Sciatic nerve (tissue), 2 donors: ENCODE results near the gene PPP3R2. TPM values are rescaled to one million over a fixed set of nuclear protein-coding genes. Genes with fewer than 3 reads are reported as not detected.
A peak's percentile ranks its signal among the peaks of the same experiment; 100 is the strongest.

ENCODE experiments used
- ATAC-seq: fragments of 200-7000 bp; cut with Tn5 transposase; one replicate; pipeline ENCODE4 v1.9.1; 2020; ENCODE audit warnings: mild to moderate bottlenecking, moderate library complexity
- DNase-seq: peaks from one replicate; pipeline ENCODE4 v3.0.0-alpha.2; 2020; ENCODE audit warnings: low spot score
- intact Hi-C: fragments of 100-400 bp; cut with DNase I; formaldehyde crosslinking; loops from one replicate; pipeline ENCODE4 v1.14.2; 2022
- total RNA-seq: library from RNA; stranded (reverse); fragmentation: NEBNext Ultra II Directional; extraction: Animal tissue kit (Norgen Biotek cat#: 25700); gene quantifications from one replicate; pipeline ENCODE4 v1.2.1, GENCODE V29; 2021
- donor health status: DM: no; HTN: no; CAD: no.
- donor health status: DM: no; HTN: no; CAD: no.

PPP3R2 gene, protein sequence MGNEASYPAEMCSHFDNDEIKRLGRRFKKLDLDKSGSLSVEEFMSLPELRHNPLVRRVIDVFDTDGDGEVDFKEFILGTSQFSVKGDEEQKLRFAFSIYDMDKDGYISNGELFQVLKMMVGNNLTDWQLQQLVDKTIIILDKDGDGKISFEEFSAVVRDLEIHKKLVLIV
- not detected for total RNA-seq

DNA sequence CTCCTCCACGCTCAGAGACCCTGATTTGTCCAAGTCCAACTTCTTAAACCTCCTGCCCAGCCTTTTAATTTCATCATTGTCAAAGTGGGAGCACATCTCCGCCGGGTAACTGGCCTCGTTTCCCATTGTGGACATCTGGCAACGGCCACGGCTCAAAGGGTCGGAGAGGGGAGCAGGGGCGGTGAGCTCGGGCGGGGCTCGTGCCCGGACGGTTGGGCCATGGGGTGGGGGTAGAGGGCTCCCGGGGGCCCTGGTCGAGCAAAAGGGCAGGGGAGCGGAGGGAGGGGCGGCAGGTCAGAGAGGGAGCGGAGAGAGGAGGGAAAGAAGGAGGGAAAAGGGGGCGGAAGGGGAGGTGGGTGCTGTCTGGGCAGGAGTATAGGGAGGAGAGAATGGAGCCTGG, at the start of gene PPP3R2:
PPP3R2 (minus strand) TSS at position 174 of the 400 bp plus-strand sequence; CDS start at position 126, 48 bp downstream.
- no peak for DNase-seq
- intact Hi-C loops, result loop anchor here (5.0 kb wide), 1 partner anchor 1992 kb away; no protein-coding TSS in a partner anchor
- ATAC-seq, result no peak

GRCh38 chr9:101639785-101640665, 45.3 kb upstream of the PPP3R2 start:
- ATAC-seq (no peak), DNase-seq (no peak)
- intact Hi-C loops, result no loop called here

GRCh38 chr9:101639311-101639710, 44.5 kb upstream of the PPP3R2 start:
- intact Hi-C loops, result no loop called here
- ATAC-seq (no peak), DNase-seq (no peak)

DNA sequence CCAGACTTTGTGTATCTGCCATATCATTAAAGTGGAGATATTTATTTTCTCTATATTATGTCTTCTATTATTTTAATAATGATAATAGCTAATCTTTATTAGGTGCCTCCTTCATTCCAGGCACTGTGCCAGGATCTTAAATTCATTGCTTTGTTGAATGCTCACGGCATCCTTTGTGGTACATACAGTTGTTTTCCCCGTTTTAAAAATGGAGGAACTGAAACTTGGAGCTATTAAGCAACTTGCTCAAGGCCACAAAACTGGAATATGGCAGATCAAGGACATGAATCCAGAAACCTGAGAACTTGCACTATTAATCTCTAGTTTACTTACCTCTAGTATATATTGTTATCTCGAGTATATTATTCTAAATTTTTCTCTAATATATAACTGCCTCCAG, 41.5 kb upstream of the PPP3R2 start:
- no peak for DNase-seq
- ATAC-seq, result no peak
- intact Hi-C loops, result no loop called here

GRCh38 chr9:101635473-101635872, 40.7 kb upstream of the PPP3R2 start:
- intact Hi-C loops, result no loop called here
- DNase-seq, result no peak
- ATAC-seq, result no peak

- DNase-seq (no peak), ATAC-seq (no peak)
- intact Hi-C loops, result no loop called here
These were observed 40.1 kb upstream of the PPP3R2 start for GRCh38 chr9:101634741-101635409.

DNA sequence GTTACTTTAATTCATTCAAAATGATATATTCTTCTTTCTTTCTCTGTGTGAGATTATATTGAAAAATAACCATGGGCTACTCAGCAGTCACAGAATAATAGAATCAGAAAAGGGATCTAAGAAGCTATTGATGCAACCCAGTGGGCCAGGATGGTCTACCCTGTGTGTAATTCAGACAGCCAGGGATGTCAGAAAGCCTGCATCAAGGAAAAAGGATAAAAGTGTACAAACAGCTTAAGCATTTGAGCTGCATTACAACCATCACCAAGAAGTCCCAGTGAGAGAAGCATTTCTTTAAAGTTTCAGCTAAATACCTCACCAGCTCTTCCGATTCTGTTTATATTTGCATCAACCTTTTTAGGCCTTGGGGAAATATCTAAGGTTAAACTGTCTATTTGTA, 37.8 kb upstream of the PPP3R2 start:
- no peak for ATAC-seq
- no peak for DNase-seq
- intact Hi-C loops, result no loop called here

GRCh38 chr9:101631892-101632291, 37.1 kb upstream of the PPP3R2 start:
- DNase-seq, result no peak
- ATAC-seq, result no peak
- intact Hi-C loops, result no loop called here

- ATAC-seq (no peak), DNase-seq (no peak)
- intact Hi-C loops, result no loop called here
These were observed 34.9 kb upstream of the PPP3R2 start for GRCh38 chr9:101629636-101630035.

GRCh38 chr9:101628173-101628572, 33.4 kb upstream of the PPP3R2 start:
- no peak for ATAC-seq
- no peak for DNase-seq
- intact Hi-C loops, result no loop called here

DNA sequence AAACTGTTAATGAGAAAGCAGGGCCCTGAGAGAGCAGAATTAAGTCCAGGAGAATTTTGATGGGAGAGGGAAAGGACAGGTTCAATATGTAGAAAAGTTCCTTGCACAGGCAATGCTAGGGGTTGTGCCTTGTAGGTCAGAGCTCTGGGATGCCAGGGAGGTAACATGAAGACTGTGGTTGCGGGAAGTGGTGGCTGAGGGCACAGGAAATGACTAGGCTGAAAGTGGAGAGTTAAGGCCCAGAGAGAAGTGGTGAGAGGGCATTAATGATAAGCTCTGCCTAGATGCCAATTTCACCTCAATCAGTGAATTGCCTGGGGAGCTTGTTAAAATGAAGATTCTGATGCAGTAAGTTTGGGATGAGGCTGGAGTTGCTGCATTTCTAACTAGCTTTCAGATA, 31.5 kb upstream of the PPP3R2 start:
- intact Hi-C loops, result no loop called here
- no peak for ATAC-seq

GRCh38 chr9:101625876-101626275, 31.1 kb upstream of the PPP3R2 start:
- DNase-seq (no peak), ATAC-seq (no peak)
- intact Hi-C loops, result no loop called here

More for the DNA sequence above, 31.5 kb upstream of the PPP3R2 start:
- DNase-seq, result no peak

GRCh38 chr9:101620452-101620851, 25.7 kb upstream of the PPP3R2 start:
- ATAC-seq (no peak), DNase-seq (no peak)
- intact Hi-C loops, result no loop called here

- ATAC-seq, result no peak
- intact Hi-C loops, result no loop called here
- no peak for DNase-seq
These were observed 23.9 kb upstream of the PPP3R2 start for GRCh38 chr9:101618698-101619097.

GRCh38 chr9:101605547-101605946, 10.8 kb upstream of the PPP3R2 start:
- no peak for ATAC-seq

DNA sequence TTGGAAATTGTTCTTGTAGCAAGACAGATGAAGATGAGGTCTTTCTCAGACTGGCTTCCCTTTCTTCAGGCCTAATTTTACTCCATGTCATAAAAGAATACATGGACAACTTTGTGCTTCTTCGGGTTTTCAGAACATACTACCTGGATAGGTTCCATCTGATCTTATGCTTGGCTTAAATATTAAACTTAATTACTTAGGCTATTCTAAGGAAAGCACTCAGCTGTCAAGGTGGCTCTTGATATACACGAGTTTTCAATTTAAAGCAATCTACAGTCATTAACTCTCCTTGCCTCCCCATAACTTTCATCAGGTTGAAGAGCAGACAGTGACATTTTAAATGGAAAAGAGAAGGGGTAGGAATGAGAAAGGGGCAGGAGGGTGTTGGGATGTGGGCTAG, 9.5 kb upstream of the PPP3R2 start:
- DNase-seq (no peak), ATAC-seq (no peak)
- intact Hi-C loops, result no loop called here

More at GRCh38 chr9:101605547-101605946, 10.8 kb upstream of the PPP3R2 start:
- intact Hi-C loops, result no loop called here
- DNase-seq, result no peak

- intact Hi-C loops, result no loop called here
These were observed 7.4 kb upstream of the PPP3R2 start for GRCh38 chr9:101601904-101602765.

GRCh38 chr9:101593345-101593744, 1.4 kb downstream of the PPP3R2 start:
- intact Hi-C loops, result no loop called here
- DNase-seq, result no peak
- ATAC-seq, result no peak

More at GRCh38 chr9:101601904-101602765, 7.4 kb upstream of the PPP3R2 start:
- ATAC-seq (peak; percentile 65), DNase-seq (no peak)

DNA sequence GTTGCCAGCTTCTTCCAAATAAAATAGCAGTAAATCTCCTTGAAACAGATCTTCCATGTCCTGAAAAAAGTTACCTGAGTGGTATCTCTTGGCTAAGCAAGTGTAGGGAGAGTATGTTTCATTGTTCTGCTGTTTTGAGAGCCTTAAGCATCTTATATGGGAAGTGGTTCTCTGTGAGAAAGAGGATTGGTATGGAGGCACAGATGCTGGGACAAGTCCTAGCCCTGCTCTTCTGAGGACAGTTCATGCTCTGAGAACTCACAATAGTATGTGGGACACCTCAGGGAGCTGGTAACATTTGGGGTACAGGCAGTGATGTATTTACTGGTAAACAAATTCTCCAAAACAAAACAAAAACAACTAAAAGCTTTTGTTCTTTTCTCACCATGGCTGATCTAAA, 2.0 kb downstream of the PPP3R2 start:
- no peak for ATAC-seq
- intact Hi-C loops, result no loop called here
- DNase-seq, result no peak
